Camera-type eye (tissue), 1 donor: ENCODE results near the gene SLC25A39. TPM values are rescaled to one million over a fixed set of nuclear protein-coding genes. Genes with fewer than 3 reads are reported as not detected.

Experiments
- total RNA-seq: library from RNA; depleted of rRNA; stranded (reverse); fragments of >200 nt; gene quantifications from one replicate; pipeline ENCODE4 v1.2.3, GENCODE V29; 2014

SLC25A39 gene, protein sequence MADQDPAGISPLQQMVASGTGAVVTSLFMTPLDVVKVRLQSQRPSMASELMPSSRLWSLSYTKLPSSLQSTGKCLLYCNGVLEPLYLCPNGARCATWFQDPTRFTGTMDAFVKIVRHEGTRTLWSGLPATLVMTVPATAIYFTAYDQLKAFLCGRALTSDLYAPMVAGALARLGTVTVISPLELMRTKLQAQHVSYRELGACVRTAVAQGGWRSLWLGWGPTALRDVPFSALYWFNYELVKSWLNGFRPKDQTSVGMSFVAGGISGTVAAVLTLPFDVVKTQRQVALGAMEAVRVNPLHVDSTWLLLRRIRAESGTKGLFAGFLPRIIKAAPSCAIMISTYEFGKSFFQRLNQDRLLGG
- total RNA-seq: 49.3 TPM

DNA sequence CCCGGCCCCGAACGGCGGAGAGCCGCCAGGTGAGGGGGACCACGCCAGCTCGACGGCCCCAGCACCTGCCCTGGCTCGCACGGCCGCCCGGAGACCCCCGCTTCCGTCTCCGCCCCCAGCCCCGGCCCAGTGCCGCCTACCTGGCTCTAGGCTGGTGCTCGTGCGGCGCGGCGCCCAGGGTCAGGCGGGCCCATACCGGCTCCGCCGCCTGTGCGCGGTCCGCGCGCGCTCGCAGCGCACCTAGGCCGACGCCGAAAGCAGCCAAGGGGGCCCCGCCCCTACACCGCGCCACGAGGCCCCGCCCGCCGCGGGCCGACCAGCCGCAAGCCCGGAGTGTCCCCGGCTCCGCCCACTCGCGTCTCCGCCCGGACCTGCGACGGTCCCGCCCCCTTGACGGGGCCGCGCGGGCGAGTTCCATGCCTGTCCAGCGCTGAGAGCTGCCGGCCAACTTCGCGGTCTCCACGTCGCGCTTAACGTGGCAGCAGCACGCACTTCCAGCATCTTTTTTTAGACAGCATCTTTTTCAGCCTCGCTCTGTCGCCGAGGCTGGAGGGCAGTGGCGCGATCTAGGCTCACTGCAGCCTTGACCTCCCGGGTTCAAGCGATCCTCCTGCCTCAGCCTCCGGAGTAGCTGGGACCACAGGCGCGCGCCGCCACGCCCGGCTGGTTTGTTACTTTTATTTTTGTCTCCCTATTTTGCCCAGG is at the start of gene SLC25A39:
SLC25A39 (minus strand) TSS at position 253 of the 705 bp plus-strand sequence. CDS start 1,261 bp downstream, outside the sequence.

DNA sequence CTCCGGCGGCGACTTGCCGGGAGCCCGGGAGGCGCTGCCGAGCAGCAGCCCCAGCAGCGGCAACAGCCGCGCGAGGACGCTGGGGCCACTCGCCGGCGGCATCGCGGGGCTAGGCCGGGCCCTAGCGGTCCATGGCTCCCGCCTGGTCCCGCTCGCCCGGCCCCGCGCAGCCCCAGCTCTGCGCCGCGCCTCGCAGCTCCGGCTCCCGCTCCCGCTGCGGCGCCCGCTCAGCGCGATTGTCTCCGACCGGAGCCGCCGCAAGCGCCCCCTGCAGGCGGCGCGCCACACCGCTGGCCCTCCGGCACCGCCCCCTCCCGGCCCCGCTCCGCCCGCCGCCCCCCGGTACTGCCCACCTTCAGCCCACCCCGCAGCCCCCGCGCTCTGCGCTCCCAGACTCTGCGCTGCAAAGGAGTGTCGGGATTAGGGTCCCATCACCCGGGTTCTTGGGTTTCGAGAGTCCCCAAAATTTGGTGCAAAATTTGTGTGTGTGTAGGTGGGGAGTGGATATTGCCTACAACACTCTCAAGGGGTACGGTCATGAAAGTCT is 39.1 kb upstream of the SLC25A39 start, which contains the start of gene FAM171A2:
FAM171A2 (minus strand) TSS at position 241 of the 547 bp plus-strand sequence; CDS start at position 102, 139 bp downstream.

DNA sequence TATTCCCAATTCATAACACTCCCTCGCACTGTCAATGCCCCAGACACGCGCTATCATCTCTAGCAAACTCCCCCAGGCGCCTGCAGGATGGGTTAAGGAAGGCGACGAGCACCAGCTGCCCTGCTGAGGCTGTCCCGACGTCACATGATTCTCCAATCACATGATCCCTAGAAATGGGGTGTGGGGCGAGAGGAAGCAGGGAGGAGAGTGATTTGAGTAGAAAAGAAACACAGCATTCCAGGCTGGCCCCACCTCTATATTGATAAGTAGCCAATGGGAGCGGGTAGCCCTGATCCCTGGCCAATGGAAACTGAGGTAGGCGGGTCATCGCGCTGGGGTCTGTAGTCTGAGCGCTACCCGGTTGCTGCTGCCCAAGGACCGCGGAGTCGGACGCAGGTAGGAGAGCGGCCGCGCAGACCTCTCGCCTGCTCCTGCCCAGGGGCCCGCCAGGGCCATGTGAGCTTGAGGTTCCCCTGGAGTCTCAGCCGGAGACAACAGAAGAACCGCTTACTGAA is 20.4 kb upstream of the SLC25A39 start, which contains the start of gene GRN:
GRN (plus strand) TSS at position 364 of the 515 bp plus-strand sequence. CDS start 3,863 bp downstream, outside the sequence.

DNA sequence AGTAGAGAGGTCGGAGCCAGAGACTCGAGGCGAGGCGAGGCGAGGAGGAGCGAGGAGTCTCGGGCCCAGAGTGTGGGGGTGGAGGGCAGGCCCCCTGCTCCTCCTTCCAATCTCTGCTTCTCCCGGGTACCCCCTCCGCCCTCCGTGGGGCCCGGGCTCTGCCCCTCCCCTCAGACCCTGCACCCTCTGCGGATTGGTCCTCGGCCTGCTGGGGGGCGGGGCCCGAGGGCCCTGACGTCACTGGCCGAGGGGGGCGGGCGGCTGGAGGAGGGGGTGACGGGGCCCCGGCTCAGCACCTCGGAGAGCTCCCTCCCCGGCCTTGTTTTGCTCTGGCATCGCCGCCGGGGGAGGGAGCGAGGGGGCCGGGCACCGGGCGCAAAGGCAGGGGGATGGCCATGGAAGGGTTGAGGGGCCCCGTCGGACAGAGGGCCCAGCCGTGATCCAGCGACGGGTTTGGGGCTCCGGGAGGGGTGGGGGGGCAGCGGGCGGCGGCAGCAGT is 16.3 kb downstream of the SLC25A39 start, which contains the start of gene RUNDC3A:
RUNDC3A (plus strand) TSS at position 282 of the 499 bp plus-strand sequence. CDS start 232 bp downstream, outside the sequence.

Other genes with a start within 250 kb of the SLC25A39 start
- gene HDAC5, start 201.2 kb downstream of the SLC25A39 start, total RNA-seq: 117 TPM
- 2.0 TPM for gene HROB, start 182.9 kb downstream of the SLC25A39 start, total RNA-seq
- gene ASB16, start 154.1 kb downstream of the SLC25A39 start, total RNA-seq: 2.4 TPM
- 32.6 TPM for gene TMUB2, start 137.9 kb downstream of the SLC25A39 start, total RNA-seq
- gene ATXN7L3, start 124.9 kb downstream of the SLC25A39 start, total RNA-seq: 43.7 TPM
- gene UBTF, start 105.1 kb downstream of the SLC25A39 start, total RNA-seq: 133 TPM
- 23.6 TPM for gene SLC4A1, start 56.7 kb downstream of the SLC25A39 start, total RNA-seq
- 36.4 TPM for gene RUNDC3A, start 16.2 kb downstream of the SLC25A39 start, total RNA-seq
- gene GRN, start 20.5 kb upstream of the SLC25A39 start, total RNA-seq: 158 TPM
- gene FAM171A2, start 39.0 kb upstream of the SLC25A39 start, total RNA-seq: 52.0 TPM
- gene ITGA2B, start 64.8 kb upstream of the SLC25A39 start, total RNA-seq: 9.0 TPM
- 81.4 TPM for gene GPATCH8, start 178.6 kb upstream of the SLC25A39 start, total RNA-seq
- gene FZD2, start 232.7 kb upstream of the SLC25A39 start, total RNA-seq: 15.1 TPM